Smooth muscle cell of the brain vasculature (primary cell): Measurements from ENCODE around the gene CDC25C.
"Not testable (repeated sequence)": the region's sequence is repeated elsewhere in the genome, so short reads cannot be mapped to it uniquely, and the experiment has no call there.

Experiments used
- DNase-seq: peaks from one replicate; pipeline ENCODE4 v3.0.0-alpha.2; 2012; ENCODE audit warnings: low read depth, low spot score

Gene CDC25C

GRCh38 chr5:138276402-138277054 lies 55.1 kb downstream of the CDC25C start:
- no peak for DNase-seq

- DNase-seq, result no peak
Measured at GRCh38 chr5:138275895-138276294, 55.7 kb downstream of the CDC25C start.

- DNase-seq, result no peak
Measured at GRCh38 chr5:138275379-138275782, 56.2 kb downstream of the CDC25C start.

GRCh38 chr5:138274189-138274853 lies 57.3 kb downstream of the CDC25C start, which contains the start of gene GFRA3:
TSS of gene GFRA3 (minus strand) at chr5:138274621. CDS start at chr5:138274424, 197 bp downstream.
- DNase-seq, result no peak

- no peak for DNase-seq
Measured at GRCh38 chr5:138273834-138274188, 57.8 kb downstream of the CDC25C start.

GRCh38 chr5:138272681-138273080 lies 58.9 kb downstream of the CDC25C start:
- DNase-seq, result no peak

- DNase-seq, result no peak
Measured at GRCh38 chr5:138271281-138271680, 60.3 kb downstream of the CDC25C start.

- DNase-seq, result no peak
Measured at GRCh38 chr5:138264183-138264582, 67.4 kb downstream of the CDC25C start.

GRCh38 chr5:138263581-138263980 lies 68.0 kb downstream of the CDC25C start:
- no peak for DNase-seq

- DNase-seq, result no peak
Measured at GRCh38 chr5:138258704-138259292, 72.8 kb downstream of the CDC25C start.

GRCh38 chr5:138257583-138257982 lies 74.0 kb downstream of the CDC25C start:
- no peak for DNase-seq

GRCh38 chr5:138252944-138253343 lies 78.7 kb downstream of the CDC25C start:
- no peak for DNase-seq

- not testable (repeated sequence) for DNase-seq
Measured at GRCh38 chr5:138247800-138248199, 83.8 kb downstream of the CDC25C start.

GRCh38 chr5:138246822-138247221 lies 84.8 kb downstream of the CDC25C start:
- no peak for DNase-seq

- no peak for DNase-seq
Measured at GRCh38 chr5:138246334-138246733, 85.3 kb downstream of the CDC25C start.

- no peak for DNase-seq
Measured at GRCh38 chr5:138245717-138246116, 85.9 kb downstream of the CDC25C start.

GRCh38 chr5:138243794-138244193 lies 87.8 kb downstream of the CDC25C start:
- no peak for DNase-seq

- DNase-seq, result no peak
Measured at GRCh38 chr5:138241688-138242571, 89.7 kb downstream of the CDC25C start.

- DNase-seq, result no peak
Measured at GRCh38 chr5:138240650-138241385, 90.8 kb downstream of the CDC25C start.

- no peak for DNase-seq
Measured at GRCh38 chr5:138238034-138238433, 93.6 kb downstream of the CDC25C start.
